ENCODE results near the gene RGS12. TPM values are rescaled to one million over a fixed set of nuclear protein-coding genes. Genes with fewer than 3 reads are reported as not detected.

The RGS12 gene
- total and polyA plus RNA-seq, 2 of the 13 experiments (the other 11 are each of a cell fraction or from before 2014, with no cell fraction given), result 21.0 to 27.7 TPM

DNA sequence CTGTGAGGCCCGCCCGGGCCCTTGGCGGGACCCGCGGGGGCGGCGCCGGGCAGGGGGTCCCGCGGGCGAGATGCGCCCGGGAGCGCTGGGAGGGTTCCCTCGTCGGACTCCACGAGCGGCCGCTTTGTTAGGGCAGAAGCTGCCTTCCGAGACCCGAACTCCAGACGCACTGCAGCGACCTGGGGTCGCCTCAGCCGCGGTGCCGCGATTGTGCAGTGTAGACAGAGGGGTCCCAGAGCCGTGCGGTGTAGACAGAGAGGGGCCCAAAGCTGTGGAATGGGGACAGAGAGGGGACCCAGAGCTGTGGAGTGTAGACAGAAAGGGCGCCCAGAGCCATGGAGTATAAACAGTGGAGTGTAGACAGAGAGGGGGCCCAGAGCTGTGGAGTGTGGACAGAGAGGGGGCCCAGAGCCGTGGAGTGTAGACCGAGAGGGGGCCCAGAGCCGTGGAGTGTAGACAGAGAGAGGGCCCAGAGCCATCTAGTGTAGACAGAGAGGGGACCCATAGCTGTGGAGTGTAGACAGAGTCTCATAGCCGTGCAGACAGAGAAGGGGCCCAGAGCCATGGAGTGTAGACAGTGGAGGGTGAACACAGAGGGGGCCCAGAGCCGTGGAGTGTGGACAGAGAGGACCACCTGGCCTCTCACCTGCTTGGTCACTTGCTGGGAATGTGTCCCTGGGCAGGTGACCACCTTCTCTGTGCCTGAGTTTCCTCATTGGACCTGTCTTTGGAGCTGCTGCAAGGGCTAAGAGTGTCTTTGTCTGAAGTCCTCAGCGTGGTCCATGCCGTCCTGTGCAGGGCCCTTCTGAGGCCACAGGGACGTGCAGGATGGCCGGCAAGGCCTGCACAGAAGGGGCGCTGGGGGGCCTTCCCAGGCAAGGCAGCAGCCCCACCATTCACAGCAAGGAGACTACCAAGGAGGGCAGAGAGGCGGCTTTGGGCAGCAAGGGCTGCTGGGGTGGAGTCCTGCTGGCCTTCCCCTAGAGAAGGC lies 875 bp downstream of the RGS12 start (continued):
- TF ChIP-seq HDAC6 (IDR thresholded peaks at IDR 0.05; ENCODE audit: low read depth, low read length), result no peak
- no peak for TF ChIP-seq ZNF629 (CRISPR knock-in tag; conservative IDR thresholded peaks at IDR 0.05)
- no peak for TF ChIP-seq ZNF790 (CRISPR knock-in tag; IDR thresholded peaks at IDR 0.05; ENCODE audit: borderline replicate concordance)
- TF ChIP-seq SETDB1 (CRISPR knock-in tag; IDR thresholded peaks at IDR 0.05; ENCODE audit: borderline replicate concordance), result no peak
- no peak for TF ChIP-seq BCL6 (CRISPR knock-in tag; IDR thresholded peaks at IDR 0.05)
- TF ChIP-seq, protein P1, sequence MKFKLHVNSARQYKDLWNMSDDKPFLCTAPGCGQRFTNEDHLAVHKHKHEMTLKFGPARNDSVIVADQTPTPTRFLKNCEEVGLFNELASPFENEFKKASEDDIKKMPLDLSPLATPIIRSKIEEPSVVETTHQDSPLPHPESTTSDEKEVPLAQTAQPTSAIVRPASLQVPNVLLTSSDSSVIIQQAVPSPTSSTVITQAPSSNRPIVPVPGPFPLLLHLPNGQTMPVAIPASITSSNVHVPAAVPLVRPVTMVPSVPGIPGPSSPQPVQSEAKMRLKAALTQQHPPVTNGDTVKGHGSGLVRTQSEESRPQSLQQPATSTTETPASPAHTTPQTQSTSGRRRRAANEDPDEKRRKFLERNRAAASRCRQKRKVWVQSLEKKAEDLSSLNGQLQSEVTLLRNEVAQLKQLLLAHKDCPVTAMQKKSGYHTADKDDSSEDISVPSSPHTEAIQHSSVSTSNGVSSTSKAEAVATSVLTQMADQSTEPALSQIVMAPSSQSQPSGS (CRISPR knock-in tag; IDR thresholded peaks at IDR 0.05), result no peak
- no peak for TF ChIP-seq PAX8 (CRISPR knock-in tag; IDR thresholded peaks at IDR 0.05; ENCODE audit: borderline replicate concordance)
- no peak for TF ChIP-seq SP2 (CRISPR knock-in tag; IDR thresholded peaks at IDR 0.05)
- no peak for TF ChIP-seq KLF13 (CRISPR knock-in tag; IDR thresholded peaks at IDR 0.05)
- TF ChIP-seq, protein P2, sequence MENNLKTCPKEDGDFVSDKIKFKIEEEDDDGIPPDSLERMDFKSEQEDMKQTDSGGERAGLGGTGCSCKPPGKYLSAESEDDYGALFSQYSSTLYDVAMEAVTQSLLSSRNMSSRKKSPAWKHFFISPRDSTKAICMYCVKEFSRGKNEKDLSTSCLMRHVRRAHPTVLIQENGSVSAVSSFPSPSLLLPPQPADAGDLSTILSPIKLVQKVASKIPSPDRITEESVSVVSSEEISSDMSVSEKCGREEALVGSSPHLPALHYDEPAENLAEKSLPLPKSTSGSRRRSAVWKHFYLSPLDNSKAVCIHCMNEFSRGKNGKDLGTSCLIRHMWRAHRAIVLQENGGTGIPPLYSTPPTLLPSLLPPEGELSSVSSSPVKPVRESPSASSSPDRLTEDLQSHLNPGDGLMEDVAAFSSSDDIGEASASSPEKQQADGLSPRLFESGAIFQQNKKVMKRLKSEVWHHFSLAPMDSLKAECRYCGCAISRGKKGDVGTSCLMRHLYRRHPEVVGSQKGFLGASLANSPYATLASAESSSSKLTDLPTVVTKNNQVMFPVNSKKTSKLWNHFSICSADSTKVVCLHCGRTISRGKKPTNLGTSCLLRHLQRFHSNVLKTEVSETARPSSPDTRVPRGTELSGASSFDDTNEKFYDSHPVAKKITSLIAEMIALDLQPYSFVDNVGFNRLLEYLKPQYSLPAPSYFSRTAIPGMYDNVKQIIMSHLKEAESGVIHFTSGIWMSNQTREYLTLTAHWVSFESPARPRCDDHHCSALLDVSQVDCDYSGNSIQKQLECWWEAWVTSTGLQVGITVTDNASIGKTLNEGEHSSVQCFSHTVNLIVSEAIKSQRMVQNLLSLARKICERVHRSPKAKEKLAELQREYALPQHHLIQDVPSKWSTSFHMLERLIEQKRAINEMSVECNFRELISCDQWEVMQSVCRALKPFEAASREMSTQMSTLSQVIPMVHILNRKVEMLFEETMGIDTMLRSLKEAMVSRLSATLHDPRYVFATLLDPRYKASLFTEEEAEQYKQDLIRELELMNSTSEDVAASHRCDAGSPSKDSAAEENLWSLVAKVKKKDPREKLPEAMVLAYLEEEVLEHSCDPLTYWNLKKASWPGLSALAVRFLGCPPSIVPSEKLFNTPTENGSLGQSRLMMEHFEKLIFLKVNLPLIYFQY (CRISPR knock-in tag; IDR thresholded peaks at IDR 0.05; ENCODE audit: borderline replicate concordance), result no peak
- no peak for TF ChIP-seq ZNF546 (CRISPR knock-in tag; conservative IDR thresholded peaks at IDR 0.05)
- TF ChIP-seq, protein P3, sequence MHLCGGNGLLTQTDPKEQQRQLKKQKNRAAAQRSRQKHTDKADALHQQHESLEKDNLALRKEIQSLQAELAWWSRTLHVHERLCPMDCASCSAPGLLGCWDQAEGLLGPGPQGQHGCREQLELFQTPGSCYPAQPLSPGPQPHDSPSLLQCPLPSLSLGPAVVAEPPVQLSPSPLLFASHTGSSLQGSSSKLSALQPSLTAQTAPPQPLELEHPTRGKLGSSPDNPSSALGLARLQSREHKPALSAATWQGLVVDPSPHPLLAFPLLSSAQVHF (CRISPR knock-in tag; IDR thresholded peaks at IDR 0.05), result no peak
- TF ChIP-seq, protein P4, sequence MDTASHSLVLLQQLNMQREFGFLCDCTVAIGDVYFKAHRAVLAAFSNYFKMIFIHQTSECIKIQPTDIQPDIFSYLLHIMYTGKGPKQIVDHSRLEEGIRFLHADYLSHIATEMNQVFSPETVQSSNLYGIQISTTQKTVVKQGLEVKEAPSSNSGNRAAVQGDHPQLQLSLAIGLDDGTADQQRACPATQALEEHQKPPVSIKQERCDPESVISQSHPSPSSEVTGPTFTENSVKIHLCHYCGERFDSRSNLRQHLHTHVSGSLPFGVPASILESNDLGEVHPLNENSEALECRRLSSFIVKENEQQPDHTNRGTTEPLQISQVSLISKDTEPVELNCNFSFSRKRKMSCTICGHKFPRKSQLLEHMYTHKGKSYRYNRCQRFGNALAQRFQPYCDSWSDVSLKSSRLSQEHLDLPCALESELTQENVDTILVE (CRISPR knock-in tag; IDR thresholded peaks at IDR 0.05), result no peak
- peak; percentile 99 for TF ChIP-seq ZSCAN20 (CRISPR knock-in tag; IDR thresholded peaks at IDR 0.05; ENCODE audit: borderline replicate concordance)
- TF ChIP-seq ELF3 (CRISPR knock-in tag; IDR thresholded peaks at IDR 0.05), result no peak
- TF ChIP-seq ZNF841 (CRISPR knock-in tag; IDR thresholded peaks at IDR 0.05; ENCODE audit: borderline replicate concordance), result no peak
- 0 out of 2 replicates have a peak, but pooled peaks have one; percentile 28 for TF ChIP-seq ZNF354B (CRISPR knock-in tag; IDR thresholded peaks at IDR 0.05)
- TF ChIP-seq ZNF549 (CRISPR knock-in tag; IDR thresholded peaks at IDR 0.05), result no peak
- TF ChIP-seq PHF8 (CRISPR knock-in tag; IDR thresholded peaks at IDR 0.05), result peak; percentile 57
- TF ChIP-seq KAT7 (CRISPR knock-in tag; IDR thresholded peaks at IDR 0.05; ENCODE audit: borderline replicate concordance), result no peak

Data from HepG2 (cell line).